Heart left ventricle (tissue), 13 donors: Measurements from ENCODE around the gene GHR.

Experiments used
- CTCF ChIP-seq, 12 donors: fragments of 200-600 bp; sonication (generic) in 4 of 12; IDR thresholded peaks; one replicate each; pipeline versions ENCODE4 v1.5.0 to v1.8.0; 2018 to 2022; ENCODE audit warnings: antibody characterized with exemption in 12 of 12, mild to moderate bottlenecking in 5 of 12
- POLR2A ChIP-seq, 2 donors: fragments of 450-650 bp; IDR thresholded peaks; one replicate each; pipeline ENCODE4 v1.6.1; 2017; ENCODE audit warnings: antibody characterized with exemption in 2 of 2, mild to moderate bottlenecking in 2 of 2, moderate library complexity in 2 of 2
- donor health status: ischemic (EF 13 %, LVEDD 7.1; RV severe dilation, severe dysfunction).
- donor health status: DM: no; HTN: yes; CAD: no.
- donor health status: DM: no; HTN: no; CAD: no.
- donor health status: ischemic (EF 25% LVEDD 6.9; RV normal size, moderate dysfunction).
- donor health status: ischemic (EF 25% LVEDD 5.7; RV mildly dilated, moderate dysfunction).
- donor health status: ischemic (EF 35%, LVEDD 5.7; RV mildly dilated, moderate dysfunction).
- donor health status: nonischemic (EF 11% LVEDD 7.7; RV severe dilation, severe dysfunction).
- donor health status: DM: yes; HTN: yes; CAD: no.
- donor health status: PGD.
- donor health status: ischemic (EF 29% LVEDD 5.4; RV normal size, mild dysfunction).
- donor health status: nonischemic (EF 23%, LVEDD 6.1; RV moderate dilation, normal function).

- TF ChIP-seq CTCF (IDR thresholded peaks at IDR 0.05) (no peak), POLR2A (IDR thresholded peaks at IDR 0.05) (no peak)
These were observed 150.1 kb downstream of the GHR start for GRCh38 chr5:42573386-42573785.
